ENCODE results near the gene PSMB11.

PSMB11 gene

DNA sequence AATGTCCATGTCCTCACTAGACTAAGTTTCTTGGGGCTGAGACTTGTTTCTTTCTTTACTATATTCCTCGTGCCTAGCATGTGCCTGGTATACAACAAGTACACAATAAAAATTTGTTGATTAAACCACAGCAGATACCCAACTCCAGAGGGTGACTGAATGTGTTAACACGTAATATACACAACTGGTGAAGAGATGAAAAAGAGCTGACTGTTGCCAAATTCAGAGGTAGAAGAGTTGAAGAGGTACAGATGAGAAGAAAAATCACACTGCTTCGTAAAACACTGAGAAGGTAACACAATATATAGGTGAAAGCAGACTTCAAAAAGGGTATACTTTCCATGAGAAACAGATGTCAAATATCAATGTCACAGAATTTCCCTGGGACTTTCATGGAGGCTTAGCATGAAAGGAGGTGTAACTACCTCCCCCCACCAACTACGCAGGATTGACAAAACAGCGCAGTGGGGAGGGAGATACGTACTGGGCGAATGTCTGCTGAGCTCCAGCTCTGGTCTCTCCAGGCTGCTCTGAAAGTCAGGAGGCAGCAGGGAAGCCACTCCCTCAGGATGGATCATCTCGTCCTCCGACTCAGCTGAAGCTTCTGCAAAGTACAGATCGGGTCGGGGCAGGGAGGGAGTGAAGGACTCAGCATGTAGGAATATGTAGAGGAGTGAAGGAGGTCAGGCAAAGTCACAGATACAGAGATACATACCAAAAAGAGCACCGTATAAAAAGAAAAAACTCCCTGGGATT is 47.7 kb downstream of the PSMB11 start:
- DNase-seq, result no peak

DNA sequence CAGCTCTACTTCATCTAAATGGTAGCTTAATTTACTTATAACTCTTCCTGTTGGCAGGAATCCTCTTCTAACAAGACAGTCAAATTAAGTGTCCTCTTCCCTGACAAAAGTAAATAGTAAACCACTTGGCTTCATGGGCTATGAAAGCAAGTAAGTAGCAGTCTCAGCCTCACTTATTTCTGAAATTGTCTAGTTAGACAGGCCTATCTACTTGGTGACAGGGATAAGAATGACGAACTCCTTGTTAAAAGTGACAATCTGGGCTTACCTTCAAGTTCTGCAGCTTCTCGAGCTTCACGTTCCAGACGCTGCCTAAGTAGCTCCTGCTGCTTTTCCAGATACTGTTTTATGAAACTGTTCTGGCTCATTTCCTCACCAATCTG is 48.2 kb downstream of the PSMB11 start:
- DNase-seq, result no peak

DNA sequence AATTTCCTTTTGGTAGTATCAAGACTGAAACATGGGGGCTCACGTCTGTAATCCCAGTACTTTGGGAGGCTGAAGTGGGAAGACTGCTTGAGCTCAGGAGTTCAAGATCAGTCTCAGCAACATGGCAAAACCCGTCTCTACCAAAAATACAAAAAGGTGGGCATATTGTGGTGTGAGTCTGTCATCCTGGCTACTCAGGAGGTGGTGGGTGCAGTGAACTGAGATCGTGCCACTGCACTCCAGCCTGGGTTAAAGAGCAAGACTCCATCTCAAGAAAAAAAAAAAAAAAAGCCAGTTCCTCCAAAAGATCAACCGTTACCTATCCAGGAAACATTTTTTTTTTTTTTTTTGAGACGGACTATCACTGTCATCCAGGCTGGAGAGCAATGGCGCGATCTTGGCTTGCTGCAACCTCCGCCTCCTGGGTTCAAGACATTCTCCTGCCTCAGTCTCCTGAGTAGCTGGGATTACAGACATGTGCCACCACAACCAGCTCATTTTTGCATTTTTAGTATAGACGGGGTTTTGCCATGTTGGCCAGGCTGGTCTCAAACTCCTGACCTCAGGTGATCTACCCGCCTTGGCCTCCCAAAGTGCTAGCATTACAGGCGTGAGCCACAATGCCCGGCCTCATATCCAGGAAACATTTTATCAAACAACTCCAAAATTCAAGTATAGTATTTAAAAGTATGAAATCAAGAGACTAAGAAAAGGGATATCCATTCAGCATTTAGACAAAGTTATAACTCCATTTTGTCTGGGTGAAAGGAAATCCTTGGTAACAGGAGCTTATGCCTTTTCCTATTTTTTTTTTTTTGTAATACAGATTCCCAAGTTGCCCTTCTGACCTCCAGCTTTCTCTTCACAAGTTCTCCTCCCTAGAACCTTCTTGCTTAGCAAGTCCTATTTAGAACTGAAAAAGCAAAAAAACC is 49.5 kb downstream of the PSMB11 start:
- no peak for DNase-seq

- DNase-seq, result no peak
Observed at GRCh38 chr14:23093104-23093503, 51.1 kb downstream of the PSMB11 start.

DNA sequence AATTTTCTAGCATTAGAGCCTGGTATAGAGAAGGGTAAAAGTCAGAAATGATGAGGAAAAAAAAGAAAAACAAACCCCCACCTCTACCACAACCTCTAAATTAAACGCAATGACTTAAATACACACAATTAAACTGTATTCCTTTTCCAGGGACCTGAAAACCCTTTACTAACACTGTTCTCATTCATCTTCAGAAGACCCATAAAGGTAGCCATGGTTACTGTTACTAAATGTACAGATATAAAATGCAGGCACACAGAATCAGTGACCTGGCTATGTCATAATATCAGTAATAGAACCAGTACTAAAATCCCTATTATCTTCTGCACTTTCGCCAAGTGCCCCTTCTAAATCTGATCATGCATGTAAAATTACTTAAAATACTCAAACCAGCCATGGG is 51.5 kb downstream of the PSMB11 start:
- no peak for DNase-seq

All from CD4-positive, alpha-beta T cell treated with Interleukin-1 beta for 1 hour (primary cell).